BLaER1 treated with 17β-estradiol and CSF1 and Interleukin-3, amounts not matched to agents 10 nM and 100 nM (cell line): ENCODE results near the gene ARHGAP11A.

Source experiments
- H3K27ac ChIP-seq, 11 experiments: shearing (Covaris generic); formaldehyde crosslinking; 2 replicates each; pipeline ENCODE4 v1.8.1; 2022
- H3K27me3 ChIP-seq, 11 experiments: shearing (Covaris generic); formaldehyde crosslinking; 2 replicates each; pipeline ENCODE4 v1.8.1; 2022
- H3K36me3 ChIP-seq, 11 experiments: shearing (Covaris generic); formaldehyde crosslinking; 2 replicates each; pipeline ENCODE4 v1.8.1; 2022
- H3K4me1 ChIP-seq, 10 experiments: shearing (Covaris generic); formaldehyde crosslinking; 2 replicates each; pipeline ENCODE4 v1.8.1; 2022
- H3K4me2 ChIP-seq, 11 experiments: shearing (Covaris generic); formaldehyde crosslinking; 2 replicates each; pipeline ENCODE4 v1.8.1; 2022
- H3K4me3 ChIP-seq, 10 experiments: shearing (Covaris generic); formaldehyde crosslinking; 2 replicates each; pipeline ENCODE4 v1.8.1; 2022
- H3K9ac ChIP-seq, 11 experiments: shearing (Covaris generic); formaldehyde crosslinking; 2 replicates each; pipeline ENCODE4 v1.8.1; 2022
- H3K9me3 ChIP-seq, 11 experiments: shearing (Covaris generic); formaldehyde crosslinking; replicated peaks in 1 of 11; 2 replicates each; pipeline ENCODE4 v1.8.1; 2022
- H4K20me1 ChIP-seq, 11 experiments: shearing (Covaris generic); formaldehyde crosslinking; 2 replicates each; pipeline ENCODE4 v1.8.1; 2022
- Cebpa-rat ChIP-seq, 11 experiments: shearing (Covaris generic); IDR thresholded peaks; 2 replicates each; pipeline ENCODE4 v1.8.1; 2022

ARHGAP11A gene

DNA sequence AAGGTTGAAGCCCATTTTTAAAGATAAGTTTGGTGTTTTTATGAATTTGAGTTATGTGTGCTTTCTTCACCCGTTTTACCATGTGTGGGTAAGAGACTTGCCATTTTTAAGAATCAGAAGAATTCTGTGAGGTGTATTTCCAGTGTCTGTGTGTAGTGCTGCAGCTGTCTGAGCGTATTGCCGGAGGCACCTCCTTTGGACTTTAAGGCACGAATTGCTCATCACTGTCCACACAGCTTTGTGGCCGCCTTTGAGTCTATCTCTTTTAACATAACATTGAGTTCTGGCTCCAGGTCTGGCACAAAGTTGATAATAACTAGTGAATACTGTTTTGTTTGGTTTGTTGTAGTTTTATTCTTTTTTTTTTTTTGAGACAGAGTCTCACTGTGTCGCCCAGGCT is 52.0 kb downstream of the ARHGAP11A start:
- Histone ChIP-seq H3K4me1 (peaks cover 10 to 36% (median 28%) of the 10 kb centered on the region in 10 experiments), H3K27ac (no peak overlapping the region), H4K20me1 (0 out of 22 replicates have a peak, but pooled peaks cover 0 to 3% (median 0%) of the 10 kb centered on the region in 11 experiments), H3K27me3 (0 out of 22 replicates have a peak, but pooled peaks cover 0 to 5% (median 0%) of the 10 kb centered on the region in 11 experiments), H3K9me3 (no peaks in the 10 kb centered on the region), H3K4me3 (no peak overlapping the region), H3K9ac (no peak overlapping the region), H3K36me3 (peaks cover 0 to 29% (median 7%) of the 10 kb centered on the region in 11 experiments; a peak in 8 of 22 replicates), H3K4me2 (no peak overlapping the region)
- no peak for TF ChIP-seq Cebpa-rat (IDR thresholded peaks at IDR 0.05)

DNA sequence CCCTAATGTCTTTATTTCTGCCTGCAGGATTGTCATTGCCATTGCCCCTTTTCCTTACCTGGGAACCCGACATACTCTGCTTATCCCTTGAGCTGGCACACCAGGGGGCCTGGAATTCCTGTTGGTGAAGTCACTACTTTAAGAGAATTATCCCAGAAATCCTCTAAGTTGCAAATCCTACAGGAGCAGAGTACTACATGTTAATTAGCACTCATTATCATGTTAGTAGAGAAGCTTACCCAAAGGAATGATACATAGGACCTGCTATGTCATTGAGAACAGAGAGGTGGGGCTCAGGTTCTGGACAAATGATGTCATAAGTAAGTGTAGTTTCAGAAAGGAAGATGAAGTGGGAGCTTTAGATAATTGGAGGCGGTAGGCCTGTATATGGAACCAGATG is 53.6 kb downstream of the ARHGAP11A start:
- H3K4me2 ChIP-seq: peak overlapping the region in 4 of 11 experiments; percentile 11 to 98 (median 90); a peak in 6 of 22 replicates
- peaks cover 0 to 23% (median 3%) of the 10 kb centered on the region in 11 experiments; a peak in 8 of 22 replicates for H3K36me3 ChIP-seq
- no peak overlapping the region for H3K9ac ChIP-seq
- H4K20me1 ChIP-seq: 0 out of 22 replicates have a peak, but pooled peaks cover 0 to 4% (median 0%) of the 10 kb centered on the region in 11 experiments
- peaks cover 0 to 8% (median 0%) of the 10 kb centered on the region in 11 experiments; a peak in 1 of 22 replicates for H3K27me3 ChIP-seq
- no peak overlapping the region for H3K4me3 ChIP-seq
- no peaks in the 10 kb centered on the region for H3K9me3 ChIP-seq
- H3K27ac ChIP-seq: no peak overlapping the region
- peaks cover 15 to 47% (median 36%) of the 10 kb centered on the region in 10 experiments for H3K4me1 ChIP-seq
- no peak for TF ChIP-seq Cebpa-rat (IDR thresholded peaks at IDR 0.05)

DNA sequence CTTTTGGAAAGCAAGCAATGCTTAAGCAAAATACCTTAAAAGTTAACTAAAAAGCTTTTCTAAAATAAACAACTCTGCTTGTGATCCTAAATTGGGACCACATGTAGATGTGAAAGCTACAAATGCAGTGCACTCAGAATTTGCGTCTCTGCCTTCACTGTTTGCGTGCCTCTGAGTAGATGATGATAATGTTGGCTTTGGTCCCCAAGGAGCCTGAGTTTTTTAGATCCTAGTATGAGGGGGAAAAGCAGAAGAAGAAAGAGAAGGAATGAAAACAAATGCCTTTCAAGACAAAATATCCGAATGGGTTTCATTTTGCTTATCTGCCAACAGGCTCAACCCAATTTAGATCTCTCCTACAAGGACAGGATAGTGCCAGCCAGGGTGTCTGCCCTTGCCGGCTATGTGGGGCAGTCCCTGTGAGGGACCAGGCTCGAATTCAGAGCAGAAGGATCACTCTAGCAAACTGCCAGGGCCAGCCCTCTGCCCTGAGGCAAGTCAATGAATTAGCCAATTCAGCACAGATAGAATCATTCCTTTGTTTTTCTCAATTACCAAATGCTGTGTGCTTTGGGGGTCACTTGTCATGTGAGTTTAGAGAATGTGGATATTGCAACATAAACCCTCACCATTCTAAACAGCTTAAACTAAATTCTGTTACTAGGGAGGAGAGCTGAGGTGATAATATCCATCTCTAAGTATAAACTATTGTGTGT is 54.8 kb downstream of the ARHGAP11A start:
- Histone ChIP-seq H3K4me3 (no peak overlapping the region), H3K9me3 (no peaks in the 10 kb centered on the region), H3K27me3 (peaks cover 0 to 8% (median 0%) of the 10 kb centered on the region in 11 experiments; a peak in 1 of 22 replicates), H3K36me3 (peaks cover 0 to 16% (median 0%) of the 10 kb centered on the region in 11 experiments; a peak in 5 of 22 replicates), H3K4me2 (peak overlapping the region in 8 of 11 experiments; percentile 5 to 98 (median 88); a peak in 12 of 22 replicates), H3K4me1 (peaks cover 15 to 47% (median 36%) of the 10 kb centered on the region in 10 experiments), H4K20me1 (0 out of 22 replicates have a peak, but pooled peaks cover 0 to 4% (median 0%) of the 10 kb centered on the region in 11 experiments), H3K27ac (no peak overlapping the region), H3K9ac (no peak overlapping the region)
- no peak for TF ChIP-seq Cebpa-rat (IDR thresholded peaks at IDR 0.05)

DNA sequence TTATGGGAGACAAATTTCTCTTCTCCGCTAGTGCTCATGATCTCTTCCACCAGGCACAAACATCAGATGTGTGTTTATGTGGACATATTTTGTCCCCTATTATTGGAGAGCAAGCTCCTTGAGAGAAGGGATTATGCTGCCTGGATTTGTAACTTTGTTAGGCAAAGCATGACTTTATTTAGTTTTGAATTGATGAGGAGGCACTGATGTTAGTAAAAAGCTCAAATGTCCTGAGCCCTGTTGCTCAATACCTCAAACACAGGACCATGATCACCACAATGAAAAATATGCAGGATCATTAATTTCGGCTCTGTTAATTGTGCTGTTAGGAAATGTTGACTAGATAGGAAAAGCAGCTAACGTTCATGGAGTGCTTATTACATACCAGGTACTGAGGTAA is 55.3 kb downstream of the ARHGAP11A start:
- Histone ChIP-seq H4K20me1 (0 out of 22 replicates have a peak, but pooled peaks cover 0 to 4% (median 0%) of the 10 kb centered on the region in 11 experiments), H3K27ac (peak overlapping the region in 1 of 11 experiments; percentile 72; a peak in 1 of 22 replicates), H3K36me3 (peaks cover 0 to 16% (median 0%) of the 10 kb centered on the region in 11 experiments; a peak in 5 of 22 replicates), H3K27me3 (peaks cover 0 to 8% (median 0%) of the 10 kb centered on the region in 11 experiments; a peak in 1 of 22 replicates), H3K4me2 (peak overlapping the region in 8 of 11 experiments; percentile 84 to 98 (median 93); a peak in 13 of 22 replicates), H3K9me3 (no peaks in the 10 kb centered on the region), H3K9ac (no peak overlapping the region), H3K4me1 (peaks cover 15 to 47% (median 36%) of the 10 kb centered on the region in 10 experiments), H3K4me3 (no peak overlapping the region)
- no peak for TF ChIP-seq Cebpa-rat (IDR thresholded peaks at IDR 0.05)

DNA sequence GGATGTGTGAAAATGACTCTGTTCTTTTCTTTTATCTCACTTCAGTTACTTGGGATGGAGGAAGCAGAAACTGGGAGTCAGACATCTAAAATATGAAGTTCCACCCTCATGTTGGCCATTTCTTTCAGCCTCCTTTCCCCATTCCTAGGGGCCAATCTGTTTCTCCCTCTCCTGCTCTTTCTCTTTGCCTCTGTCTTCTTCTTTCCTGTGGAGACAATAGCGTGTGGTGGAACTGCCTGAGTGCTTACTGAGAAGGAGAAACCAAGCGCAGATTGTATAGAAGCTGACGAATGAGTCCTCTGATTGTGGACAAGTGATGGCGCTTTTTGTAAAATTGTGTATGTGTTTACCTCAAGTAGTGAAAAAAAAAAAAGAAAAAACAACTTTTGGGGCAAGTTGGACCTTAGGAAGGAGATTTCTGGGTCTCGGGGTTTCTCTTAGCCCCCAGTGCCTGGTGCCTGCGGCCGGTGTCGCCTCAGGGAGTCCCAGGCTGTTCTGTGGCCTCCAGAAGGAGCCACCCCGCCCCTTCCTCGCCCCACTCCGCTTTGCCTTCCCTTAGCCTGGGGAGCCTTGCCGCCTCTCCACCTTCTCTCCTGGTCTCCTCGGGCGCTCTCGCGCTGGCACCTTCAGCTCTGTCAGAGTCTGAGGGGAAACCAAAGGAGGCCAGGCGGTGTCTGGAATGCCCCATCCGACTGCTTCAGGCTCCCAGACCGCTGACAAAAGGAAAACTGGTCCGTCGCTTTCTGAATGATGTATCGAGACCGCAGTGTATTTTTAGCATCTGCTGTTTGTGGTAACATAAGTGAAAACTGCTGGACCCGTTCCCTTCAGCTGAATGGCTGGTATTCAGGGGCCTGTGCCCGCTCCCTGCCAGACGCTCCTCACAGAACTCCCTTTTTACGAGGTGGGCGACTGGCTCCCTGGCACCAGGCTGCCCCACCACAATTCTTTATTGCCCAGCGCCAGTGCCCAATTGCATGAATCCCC is 56.3 kb downstream of the ARHGAP11A start:
- Histone ChIP-seq H3K27me3 (peaks cover 0 to 8% (median 0%) of the 10 kb centered on the region in 11 experiments; a peak in 1 of 22 replicates), H3K4me2 (peak overlapping the region; percentile 84 to 98 (median 94)), H4K20me1 (0 out of 22 replicates have a peak, but pooled peaks cover 0 to 4% (median 0%) of the 10 kb centered on the region in 11 experiments), H3K27ac (peak overlapping the region in 10 of 11 experiments; percentile 41 to 72 (median 64); a peak in 20 of 22 replicates), H3K9me3 (no peaks in the 10 kb centered on the region), H3K4me1 (peaks cover 15 to 47% (median 36%) of the 10 kb centered on the region in 10 experiments), H3K36me3 (peaks cover 0 to 16% (median 0%) of the 10 kb centered on the region in 11 experiments; a peak in 5 of 22 replicates), H3K4me3 (peak overlapping the region; percentile 38 to 67 (median 52)), H3K9ac (peak overlapping the region in 10 of 11 experiments; percentile 48 to 73 (median 65); a peak in 20 of 22 replicates)
- TF ChIP-seq Cebpa-rat (IDR thresholded peaks at IDR 0.05): no peak

DNA sequence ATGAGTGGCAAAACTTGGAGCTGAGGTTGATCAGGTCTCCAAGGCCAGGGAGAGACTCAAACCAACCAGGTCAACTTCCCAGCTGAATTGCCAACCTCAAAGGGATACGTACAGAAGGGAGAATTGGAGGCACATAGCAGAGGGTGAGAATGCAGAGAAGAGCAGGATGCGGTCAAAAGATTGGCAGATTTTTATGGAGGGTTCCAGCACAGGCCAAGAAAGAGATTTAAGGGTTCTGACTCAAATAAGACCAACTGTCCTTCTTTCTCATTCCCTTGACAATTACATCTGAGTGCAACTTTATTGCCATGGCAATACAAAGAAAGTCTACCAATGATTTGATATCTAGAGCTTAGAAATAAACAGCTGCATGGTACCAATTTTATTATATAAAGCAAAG is 59.4 kb downstream of the ARHGAP11A start:
- no peak overlapping the region for H3K27ac ChIP-seq
- H3K4me2 ChIP-seq: no peak overlapping the region
- H3K9me3 ChIP-seq: no peaks in the 10 kb centered on the region
- H3K9ac ChIP-seq: no peak overlapping the region
- peaks cover 0 to 8% (median 0%) of the 10 kb centered on the region in 11 experiments; a peak in 1 of 22 replicates for H3K27me3 ChIP-seq
- H3K36me3 ChIP-seq: no peaks in the 10 kb centered on the region
- TF ChIP-seq Cebpa-rat (IDR thresholded peaks at IDR 0.05): no peak
- peaks cover 15 to 49% (median 38%) of the 10 kb centered on the region in 10 experiments for H3K4me1 ChIP-seq
- H4K20me1 ChIP-seq: 0 out of 22 replicates have a peak, but pooled peaks cover 0 to 4% (median 0%) of the 10 kb centered on the region in 11 experiments
- no peak overlapping the region for H3K4me3 ChIP-seq

DNA sequence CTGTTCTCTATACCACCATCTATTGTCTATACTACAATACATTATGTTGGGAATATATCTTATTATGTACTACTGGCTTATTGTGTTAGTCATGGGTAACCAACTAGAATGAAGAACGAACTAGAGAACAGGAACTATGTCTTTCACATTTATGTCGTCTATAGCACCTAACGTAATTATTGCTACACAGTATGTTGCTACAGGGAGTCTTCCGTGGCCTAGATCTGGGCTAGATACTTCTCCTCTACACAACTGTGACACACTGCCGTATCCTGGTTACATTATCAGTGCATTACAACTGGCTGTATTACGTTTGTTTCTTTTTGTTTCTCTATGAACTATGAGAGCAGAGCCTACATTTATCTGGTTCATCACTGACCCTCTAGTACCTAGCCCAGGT is 60.2 kb downstream of the ARHGAP11A start:
- Histone ChIP-seq H4K20me1 (0 out of 22 replicates have a peak, but pooled peaks cover 0 to 4% (median 0%) of the 10 kb centered on the region in 11 experiments), H3K9ac (no peak overlapping the region), H3K9me3 (no peaks in the 10 kb centered on the region), H3K4me3 (no peak overlapping the region), H3K4me1 (peaks cover 15 to 45% (median 30%) of the 10 kb centered on the region in 10 experiments), H3K4me2 (no peak overlapping the region), H3K36me3 (no peaks in the 10 kb centered on the region), H3K27me3 (peaks cover 0 to 5% (median 0%) of the 10 kb centered on the region in 11 experiments; a peak in 1 of 22 replicates), H3K27ac (no peak overlapping the region)
- no peak for TF ChIP-seq Cebpa-rat (IDR thresholded peaks at IDR 0.05)

DNA sequence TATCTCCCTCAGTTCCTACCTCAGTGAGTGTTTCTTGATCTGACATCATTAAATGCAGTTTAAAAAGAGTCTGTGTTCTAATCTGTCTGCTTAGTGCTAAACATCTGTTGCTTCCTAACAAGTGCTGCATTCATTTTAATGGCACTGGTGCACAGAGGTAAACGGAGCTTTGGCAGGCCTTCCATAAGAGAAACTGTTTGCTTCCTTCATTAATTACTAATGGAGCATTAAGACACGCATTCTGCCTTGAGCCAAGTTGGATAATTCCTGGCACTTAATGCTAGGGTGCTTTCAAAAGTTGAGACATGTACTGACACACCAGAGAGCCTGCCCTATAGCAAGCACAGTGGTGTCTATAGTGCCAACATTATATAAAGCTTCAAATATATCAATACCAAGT is 60.9 kb downstream of the ARHGAP11A start:
- TF ChIP-seq Cebpa-rat (IDR thresholded peaks at IDR 0.05): no peak
- no peak overlapping the region for H3K4me3 ChIP-seq
- no peak overlapping the region for H3K27ac ChIP-seq

More for the DNA sequence above, 60.9 kb downstream of the ARHGAP11A start:
- Histone ChIP-seq H3K4me2 (no peak overlapping the region), H3K36me3 (no peaks in the 10 kb centered on the region), H3K9me3 (no peaks in the 10 kb centered on the region), H4K20me1 (0 out of 22 replicates have a peak, but pooled peaks cover 0 to 4% (median 0%) of the 10 kb centered on the region in 11 experiments), H3K27me3 (peaks cover 0 to 5% (median 0%) of the 10 kb centered on the region in 11 experiments; a peak in 1 of 22 replicates), H3K4me1 (peaks cover 15 to 38% (median 23%) of the 10 kb centered on the region in 10 experiments), H3K9ac (no peak overlapping the region)
